Activated CD4-positive, alpha-beta T cell treated with anti-CD3 and anti-CD28 coated beads for 24 hours (primary cell): Measurements from ENCODE around the gene HBB.
"Not testable (repeated sequence)": the region's sequence is repeated elsewhere in the genome, so short reads cannot be mapped to it uniquely, and the experiment has no call there.

ENCODE experiments used
- DNase-seq, 2 donors: peaks; one replicate each; pipeline ENCODE4 v3.0.0-alpha.2; 2020; ENCODE audit warnings: low read depth in 2 of 2

Gene HBB

DNA sequence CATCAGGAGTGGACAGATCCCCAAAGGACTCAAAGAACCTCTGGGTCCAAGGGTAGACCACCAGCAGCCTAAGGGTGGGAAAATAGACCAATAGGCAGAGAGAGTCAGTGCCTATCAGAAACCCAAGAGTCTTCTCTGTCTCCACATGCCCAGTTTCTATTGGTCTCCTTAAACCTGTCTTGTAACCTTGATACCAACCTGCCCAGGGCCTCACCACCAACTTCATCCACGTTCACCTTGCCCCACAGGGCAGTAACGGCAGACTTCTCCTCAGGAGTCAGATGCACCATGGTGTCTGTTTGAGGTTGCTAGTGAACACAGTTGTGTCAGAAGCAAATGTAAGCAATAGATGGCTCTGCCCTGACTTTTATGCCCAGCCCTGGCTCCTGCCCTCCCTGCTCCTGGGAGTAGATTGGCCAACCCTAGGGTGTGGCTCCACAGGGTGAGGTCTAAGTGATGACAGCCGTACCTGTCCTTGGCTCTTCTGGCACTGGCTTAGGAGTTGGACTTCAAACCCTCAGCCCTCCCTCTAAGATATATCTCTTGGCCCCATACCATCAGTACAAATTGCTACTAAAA, at the start of gene HBB:
HBB (minus strand) TSS at position 340 of the 579 bp plus-strand sequence; CDS start at position 290, 50 bp downstream.
- no peak for DNase-seq

DNA sequence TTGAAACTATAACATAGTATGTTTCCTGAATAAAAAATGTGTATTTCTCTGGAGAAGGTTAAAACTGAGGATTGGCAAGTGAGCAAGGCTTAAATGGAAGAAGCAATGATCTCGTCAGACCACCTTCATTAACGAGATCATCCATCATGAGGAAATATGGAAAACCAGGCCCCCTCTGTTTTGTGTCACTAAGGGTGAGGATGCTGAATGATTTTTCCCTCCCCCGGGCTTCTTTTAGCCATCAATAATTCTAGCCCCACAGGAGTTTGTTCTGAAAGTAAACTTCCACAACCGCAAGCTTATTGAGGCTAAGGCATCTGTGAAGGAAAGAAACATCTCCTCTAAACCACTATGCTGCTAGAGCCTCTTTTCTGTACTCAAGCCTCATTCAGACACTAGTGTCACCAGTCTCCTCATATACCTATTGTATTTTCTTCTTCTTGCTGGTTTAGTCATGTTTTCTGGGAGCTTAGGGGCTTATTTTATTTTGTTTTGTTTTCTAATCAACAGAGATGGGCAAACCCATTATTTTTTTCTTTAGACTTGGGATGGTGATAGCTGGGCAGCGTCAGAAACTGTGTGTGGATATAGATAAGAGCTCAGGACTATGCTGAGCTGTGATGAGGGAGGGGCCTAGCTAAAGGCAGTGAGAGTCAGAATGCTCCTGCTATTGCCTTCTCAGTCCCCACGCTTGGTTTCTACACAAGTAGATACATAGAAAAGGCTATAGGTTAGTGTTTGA, 48.7 kb upstream of the HBB start:
- no peak for DNase-seq

DNA sequence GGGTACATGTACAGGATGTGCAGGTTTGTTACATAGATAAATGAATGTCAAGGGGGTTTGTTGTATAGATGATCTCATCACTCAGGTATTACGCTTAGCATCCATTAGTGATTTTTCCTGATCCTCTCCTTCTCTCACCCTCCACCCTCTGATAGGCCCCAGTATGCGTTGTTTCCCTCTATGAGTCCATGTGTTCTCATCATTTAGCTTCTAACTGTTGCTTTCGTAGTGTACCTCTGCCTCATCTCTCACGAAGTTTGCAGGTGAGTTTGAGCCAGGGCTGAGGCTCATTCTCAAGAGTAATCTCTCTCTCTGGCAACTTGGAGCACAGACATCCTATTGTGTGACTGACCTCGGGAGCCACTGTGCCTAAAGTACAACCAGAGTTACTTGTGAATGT, 47.5 kb upstream of the HBB start:
- DNase-seq, result no peak

DNA sequence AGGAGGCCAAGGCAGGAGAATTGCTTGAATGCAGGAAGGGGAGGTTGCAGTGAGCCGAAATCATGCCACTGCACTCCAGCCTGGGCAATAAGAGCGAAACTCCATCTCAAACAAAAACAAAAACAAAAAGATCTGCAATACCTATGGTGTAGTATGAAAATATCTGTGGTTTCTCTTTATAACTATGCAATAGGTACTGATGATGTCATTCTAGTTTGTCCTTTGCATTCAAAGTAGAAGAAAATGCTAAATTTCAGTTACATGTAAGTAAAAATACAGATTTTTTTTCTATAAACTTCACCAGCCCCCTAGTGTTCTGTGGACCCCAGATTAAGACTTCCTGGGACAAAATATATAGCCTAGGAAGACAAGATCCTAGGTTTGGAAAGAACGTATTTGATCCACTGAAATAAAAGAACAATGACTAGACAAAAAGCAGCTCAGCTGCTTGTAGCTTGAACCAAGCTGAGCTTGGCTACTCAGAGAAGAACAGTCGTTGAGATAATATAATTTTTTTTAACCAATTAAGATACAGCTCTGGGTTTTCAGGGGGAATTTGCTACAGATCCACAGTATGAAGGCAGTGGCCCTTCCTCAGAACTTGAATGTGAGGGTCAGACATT, 45.6 kb upstream of the HBB start:
- no peak for DNase-seq

DNA sequence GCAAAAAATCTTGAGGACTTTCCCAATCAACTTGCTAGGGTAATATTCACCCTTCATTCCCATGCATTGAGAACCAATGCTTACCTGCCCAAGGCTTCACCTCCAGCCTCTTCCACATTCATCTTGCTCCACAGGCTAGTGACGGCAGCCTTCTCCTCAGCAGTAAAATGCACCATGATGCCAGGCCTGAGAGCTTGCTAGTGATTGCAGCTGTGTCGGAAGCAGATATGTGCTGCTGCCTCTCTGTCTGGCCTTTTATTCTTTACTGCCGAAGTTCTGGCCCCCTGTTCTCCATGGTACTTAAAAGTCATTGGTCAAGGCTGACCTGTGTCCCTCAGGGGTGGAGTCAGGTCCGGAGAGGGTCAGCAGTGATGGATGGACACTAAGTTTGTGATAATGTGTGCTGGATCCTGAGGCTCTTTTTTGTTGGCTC, 42.9 kb upstream of the HBB start, which contains the start of gene HBE1:
HBE1 (minus strand) TSS at position 231 of the 433 bp plus-strand sequence; CDS start at position 176, 55 bp downstream.
- DNase-seq, result no peak

DNA sequence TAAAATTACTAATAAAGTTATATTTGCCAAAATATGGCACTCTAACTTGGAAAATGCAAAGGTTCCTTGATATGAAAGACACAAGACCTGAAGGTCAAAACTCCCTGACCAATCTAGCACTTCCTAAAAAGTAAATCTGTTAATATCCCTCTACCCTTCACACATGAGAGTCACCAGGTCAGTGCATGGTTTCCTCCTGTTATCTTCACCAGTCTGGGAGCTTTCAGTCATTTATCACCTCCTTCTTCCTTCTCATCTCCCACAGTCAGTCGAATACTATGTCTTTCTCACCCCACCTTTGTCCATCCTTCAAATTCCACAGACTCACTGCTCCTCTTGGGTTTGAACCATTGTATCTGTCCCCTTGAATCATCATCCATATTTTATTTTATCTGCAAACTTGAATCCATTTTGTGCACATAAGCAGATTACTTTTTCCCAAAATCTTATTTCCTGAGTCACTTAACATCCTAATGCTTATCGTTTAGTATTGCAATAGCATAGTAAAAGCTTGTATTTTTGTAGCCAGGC, 40.2 kb upstream of the HBB start:
- DNase-seq, result no peak

DNA sequence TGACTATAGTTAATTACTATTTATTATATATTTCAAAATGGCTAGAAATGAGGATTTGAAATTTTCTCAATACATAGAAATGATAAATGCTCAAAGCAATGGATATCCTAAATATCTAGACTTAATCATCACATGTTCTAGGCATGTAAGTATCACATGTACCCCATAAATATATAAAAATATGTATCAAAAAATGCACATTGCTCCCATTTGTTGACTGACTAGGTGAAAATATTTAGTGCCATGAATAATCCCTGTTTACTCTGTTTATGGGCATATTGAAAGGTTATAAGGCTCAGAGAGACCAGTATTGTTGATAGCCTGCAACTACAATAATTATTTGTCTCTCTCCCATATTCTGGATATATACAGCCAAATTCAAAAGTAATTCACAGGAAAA, 39.7 kb upstream of the HBB start:
- DNase-seq, result no peak

DNA sequence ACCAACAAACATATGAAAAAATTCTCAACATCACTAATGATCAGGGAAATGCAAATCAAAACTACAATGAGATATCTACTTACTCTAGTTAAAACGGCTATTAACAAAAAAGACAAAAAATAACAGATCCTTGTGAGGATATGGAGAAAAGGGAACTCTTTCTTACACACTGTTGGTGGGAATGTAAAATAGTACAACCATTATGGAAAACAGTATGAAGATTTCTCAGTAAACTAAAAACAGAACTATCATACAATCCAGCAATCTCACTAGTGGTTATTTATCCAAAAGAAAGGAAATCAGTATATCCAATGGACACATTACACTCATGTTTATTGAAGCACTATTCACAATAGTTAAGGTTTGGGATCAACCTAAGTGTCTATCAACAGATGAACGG, 39.0 kb upstream of the HBB start:
- DNase-seq, result no peak

DNA sequence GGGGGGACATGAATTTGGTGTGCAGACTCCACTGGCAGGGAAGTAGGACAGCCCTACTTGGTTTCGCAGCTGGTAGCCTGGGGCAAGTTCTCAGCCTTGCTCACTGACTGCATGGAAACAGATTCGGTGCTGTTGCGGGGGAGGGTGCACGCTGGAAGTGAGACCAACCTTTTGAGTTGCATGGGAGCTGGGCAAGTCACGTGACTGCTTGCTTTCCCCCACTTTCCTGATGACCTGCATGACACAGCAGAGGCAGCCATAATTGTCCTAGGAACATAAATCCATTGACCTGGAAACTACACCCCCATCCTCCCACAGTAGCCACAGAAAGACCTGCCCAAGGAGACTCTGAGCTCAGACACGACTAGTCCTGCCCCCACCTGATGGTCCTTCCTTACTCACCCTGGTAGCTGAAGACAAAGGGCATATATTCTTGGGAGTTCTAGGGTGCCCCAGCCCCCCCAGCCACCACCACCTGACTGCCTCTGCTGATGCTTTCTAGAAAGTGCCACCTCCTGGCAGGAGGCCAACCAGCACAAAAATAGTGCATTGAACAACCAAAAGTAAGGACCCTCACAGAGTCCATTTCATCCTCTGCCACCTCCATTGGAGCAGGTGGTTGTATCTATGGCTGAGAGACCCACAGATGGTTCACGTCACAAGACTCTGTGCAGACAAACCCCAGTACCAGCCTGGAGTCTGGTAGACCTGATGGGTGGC, 31.8 kb upstream of the HBB start:
- DNase-seq, result no peak

DNA sequence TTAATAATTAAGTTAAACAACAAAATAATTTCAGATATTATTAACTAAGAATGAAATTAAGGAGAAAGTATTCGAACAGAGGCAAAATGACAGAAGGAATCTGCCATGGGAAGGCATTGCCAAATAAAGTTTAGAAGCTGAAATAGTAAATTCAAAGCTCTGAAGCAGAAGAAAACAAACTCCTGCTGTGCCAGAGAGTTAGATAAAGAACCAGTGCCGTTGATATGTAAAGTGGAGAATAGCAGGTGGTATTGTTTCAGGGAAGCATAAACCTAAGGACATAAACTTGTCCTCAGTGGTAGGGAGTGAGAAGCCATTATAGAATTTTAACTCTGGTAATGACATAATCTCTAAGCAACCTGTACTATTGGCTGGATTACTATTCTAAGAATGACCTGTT, 30.4 kb upstream of the HBB start:
- no peak for DNase-seq

DNA sequence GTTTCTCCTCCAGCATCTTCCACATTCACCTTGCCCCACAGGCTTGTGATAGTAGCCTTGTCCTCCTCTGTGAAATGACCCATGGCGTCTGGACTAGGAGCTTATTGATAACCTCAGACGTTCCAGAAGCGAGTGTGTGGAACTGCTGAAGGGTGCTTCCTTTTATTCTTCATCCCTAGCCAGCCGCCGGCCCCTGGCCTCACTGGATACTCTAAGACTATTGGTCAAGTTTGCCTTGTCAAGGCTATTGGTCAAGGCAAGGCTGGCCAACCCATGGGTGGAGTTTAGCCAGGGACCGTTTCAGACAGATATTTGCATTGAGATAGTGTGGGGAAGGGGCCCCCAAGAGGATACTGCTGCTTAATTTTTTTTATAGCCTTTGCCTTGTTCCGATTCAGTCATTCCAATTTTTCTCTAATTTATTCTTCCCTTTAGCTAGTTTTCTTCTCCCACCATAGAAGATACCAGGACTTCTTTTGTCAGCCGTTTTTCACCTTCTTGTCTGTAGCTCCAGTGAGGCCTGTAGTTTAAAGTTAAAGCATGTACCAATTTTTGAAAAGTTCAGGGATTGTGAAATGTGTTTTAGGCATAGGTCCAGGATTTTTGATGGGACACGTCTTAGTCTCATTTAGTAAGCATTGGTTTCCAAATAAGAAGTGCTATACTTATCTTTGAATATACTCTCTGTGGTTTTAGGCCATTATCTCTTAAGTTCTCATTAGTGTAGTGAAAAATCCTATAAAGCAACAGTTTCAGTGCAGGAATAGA, 28.0 kb upstream of the HBB start, which contains the start of gene HBG2:
HBG2 (minus strand) TSS at position 136 of the 768 bp plus-strand sequence; CDS start at position 83, 53 bp downstream.
- not testable (repeated sequence) for DNase-seq

DNA sequence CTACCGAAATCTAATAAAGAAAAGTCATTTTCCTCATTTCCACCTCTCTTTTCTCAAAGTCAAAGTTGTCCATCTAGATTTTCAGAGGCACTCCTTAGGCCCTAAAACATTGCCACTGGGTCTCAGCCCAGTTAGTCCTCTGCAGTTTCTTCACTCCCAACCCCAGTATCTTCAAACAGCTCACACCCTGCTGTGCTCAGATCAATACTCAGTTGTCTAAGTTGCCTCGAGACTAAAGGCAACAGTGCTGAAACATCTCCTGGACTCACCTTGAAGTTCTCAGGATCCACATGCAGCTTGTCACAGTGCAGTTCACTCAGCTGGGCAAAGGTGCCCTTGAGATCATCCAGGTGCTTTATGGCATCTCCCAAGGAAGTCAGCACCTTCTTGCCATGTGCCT, 27.2 kb upstream of the HBB start:
- DNase-seq, result not testable (repeated sequence)

DNA sequence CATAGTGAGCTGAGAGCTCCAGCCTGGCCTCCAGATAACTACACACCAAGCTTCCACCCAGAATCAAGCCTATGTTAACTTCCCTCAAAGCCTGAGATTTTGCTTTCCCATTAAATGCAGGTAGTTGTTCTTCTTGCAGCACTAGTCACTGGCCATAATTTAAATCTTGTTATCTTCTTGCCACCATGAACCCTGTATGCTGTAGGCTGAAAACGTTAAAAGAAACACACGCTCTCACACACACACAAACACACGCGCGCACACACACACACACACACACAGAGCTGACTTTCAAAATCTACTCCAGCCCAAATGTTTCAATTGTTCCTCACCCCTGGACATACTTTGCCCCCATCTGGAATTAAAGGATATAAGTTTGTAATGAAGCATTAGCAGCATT, 26.6 kb upstream of the HBB start:
- not testable (repeated sequence) for DNase-seq

DNA sequence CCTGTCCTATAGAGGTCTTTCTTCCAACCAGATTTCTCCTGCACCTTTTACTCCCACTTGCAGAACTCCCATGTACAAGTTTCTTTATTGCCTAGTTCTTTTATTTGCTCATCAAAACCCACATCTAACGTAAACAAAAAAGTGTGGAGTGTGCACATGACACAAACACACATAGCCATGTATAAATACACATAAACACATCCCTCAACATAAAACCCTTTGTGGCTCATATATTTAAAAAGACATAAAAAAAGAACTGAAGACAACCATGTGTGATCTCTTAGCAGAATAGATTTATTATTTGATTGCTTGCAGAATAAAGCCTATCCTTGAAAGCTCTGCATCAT, 26.0 kb upstream of the HBB start:
- DNase-seq, result no peak

DNA sequence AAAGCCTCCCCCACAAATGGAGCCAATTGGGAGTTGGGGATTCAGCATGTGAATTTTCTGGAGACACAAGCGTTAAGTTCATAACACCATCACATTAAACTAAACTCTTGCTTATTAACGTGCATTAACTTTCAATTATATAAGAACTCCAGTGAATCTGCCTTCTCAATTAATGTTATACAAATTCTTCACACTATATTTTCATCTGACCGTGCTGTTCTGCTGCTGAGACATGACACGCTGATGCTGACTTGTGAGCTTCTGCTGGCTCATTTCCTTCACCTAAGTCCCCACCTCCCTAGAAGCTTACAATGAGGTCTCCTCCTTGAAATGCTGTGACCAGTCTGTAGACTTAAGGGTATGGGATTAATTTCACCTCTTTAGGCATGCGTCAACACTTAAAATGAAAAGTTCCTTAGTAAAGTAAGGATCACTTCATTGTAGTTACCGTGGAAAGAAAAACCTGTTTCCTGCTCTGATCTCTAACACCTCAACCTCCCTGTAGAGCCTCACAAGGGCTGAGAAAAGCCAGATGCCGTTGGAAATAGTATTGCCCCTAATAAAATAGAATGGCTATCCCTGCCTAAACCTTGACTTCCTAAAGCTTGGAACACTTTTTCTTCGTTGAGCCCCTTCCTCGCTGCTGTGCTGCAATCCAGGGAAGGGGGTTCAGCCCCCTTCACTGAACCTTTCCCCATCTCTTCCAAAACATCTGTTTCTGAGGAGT, 25.5 kb upstream of the HBB start:
- DNase-seq, result no peak

DNA sequence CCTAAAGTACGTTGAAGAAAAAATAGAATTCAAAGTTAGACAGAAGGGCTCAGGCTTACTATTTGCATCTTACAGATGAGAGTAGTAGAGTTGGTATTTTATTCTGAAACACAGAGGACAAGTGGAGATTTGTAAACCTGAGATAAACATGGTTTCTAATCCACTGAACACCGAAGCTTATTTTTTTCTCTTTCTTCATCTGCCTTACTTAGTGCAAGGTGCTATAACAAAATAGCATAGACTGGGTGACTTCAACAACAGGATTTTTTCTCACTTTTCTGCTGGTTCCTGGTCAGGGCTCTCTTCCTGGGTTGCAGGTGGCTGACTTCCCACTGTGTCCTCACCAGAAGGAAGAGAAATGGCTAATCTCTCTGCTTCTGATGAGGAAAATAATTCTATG, 24.9 kb upstream of the HBB start:
- no peak for DNase-seq

DNA sequence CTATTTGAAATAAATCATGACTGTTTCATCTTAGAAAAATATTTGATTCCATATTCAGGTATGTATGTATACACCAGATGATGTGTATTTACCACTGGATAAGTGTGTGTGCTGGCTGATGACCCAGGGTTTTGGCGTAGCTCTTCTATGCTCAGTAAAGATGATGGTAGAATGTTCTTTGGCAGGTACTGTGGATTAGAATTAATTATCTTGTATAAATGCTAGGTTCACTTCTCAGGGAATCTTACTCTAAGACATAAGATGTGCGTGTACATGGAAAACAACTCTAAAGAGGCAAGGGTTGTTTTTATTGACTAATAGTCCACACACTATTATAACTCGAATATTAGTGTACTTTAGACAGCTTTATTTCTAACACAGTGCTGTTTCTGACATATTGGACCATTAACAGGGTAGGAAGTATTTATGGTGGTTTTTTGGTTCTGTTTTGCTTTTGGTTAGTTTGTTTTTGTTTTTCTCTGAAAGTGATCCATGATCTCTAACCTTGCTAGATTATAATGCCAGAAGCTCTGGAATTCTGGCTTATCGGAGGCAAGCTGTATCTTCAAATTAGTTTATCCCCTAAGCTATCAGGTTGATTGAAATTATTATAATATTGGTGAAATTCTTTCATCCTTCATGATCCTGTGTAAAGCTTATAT, 23.8 kb upstream of the HBB start:
- no peak for DNase-seq

DNA sequence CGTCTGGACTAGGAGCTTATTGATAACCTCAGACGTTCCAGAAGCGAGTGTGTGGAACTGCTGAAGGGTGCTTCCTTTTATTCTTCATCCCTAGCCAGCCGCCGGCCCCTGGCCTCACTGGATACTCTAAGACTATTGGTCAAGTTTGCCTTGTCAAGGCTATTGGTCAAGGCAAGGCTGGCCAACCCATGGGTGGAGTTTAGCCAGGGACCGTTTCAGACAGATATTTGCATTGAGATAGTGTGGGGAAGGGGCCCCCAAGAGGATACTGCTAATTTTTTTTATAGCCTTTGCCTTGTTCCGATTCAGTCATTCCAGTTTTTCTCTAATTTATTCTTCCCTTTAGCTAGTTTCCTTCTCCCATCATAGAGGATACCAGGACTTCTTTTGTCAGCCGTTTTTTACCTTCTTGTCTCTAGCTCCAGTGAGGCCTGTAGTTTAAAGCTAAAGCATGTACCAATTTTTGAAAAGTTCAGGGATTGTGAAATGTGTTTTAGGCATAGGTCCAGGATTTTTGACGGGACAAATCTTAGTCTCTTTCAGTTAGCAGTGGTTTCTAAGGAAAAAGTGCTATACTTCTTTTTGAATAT, 23.0 kb upstream of the HBB start, which contains the start of gene HBG1:
HBG1 (minus strand) TSS at position 51 of the 590 bp plus-strand sequence. CDS start 53 bp downstream, outside the sequence.
- DNase-seq, result not testable (repeated sequence)

DNA sequence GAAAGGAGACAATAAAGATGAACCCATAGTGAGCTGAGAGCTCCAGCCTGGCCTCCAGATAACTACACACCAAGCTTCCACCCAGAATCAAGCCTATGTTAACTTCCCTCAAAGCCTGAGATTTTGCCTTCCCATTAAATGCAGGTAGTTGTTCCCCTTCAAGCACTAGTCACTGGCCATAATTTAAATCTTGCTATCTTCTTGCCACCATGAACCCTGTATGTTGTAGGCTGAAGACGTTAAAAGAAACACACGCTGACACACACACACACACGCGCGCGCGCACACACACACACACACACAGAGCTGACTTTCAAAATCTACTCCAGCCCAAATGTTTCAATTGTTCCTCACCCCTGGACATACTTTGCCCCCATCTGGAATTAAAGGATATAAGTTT, 21.6 kb upstream of the HBB start:
- DNase-seq, result not testable (repeated sequence)
